T-cell (primary cell): ENCODE results near the gene ICAM5. TPM values are rescaled to one million over a fixed set of nuclear protein-coding genes. Genes with fewer than 3 reads are reported as not detected.

Experiments used
- ATAC-seq, 4 experiments: fragments of 200-7000 bp in 3 of 4; fragments of 150-1000 bp in 1 of 4; cut with Tn5 transposase; replicated peaks in 1 of 4; 1 replicate in 3 of 4; 2 replicates in 1 of 4; pipeline ENCODE4 v1.10.0; 2021; ENCODE audit warnings: moderate library complexity in 3 of 4, mild to moderate bottlenecking in 2 of 4, moderate number of reproducible peaks in 1 of 4
- CTCF ChIA-PET, 2 donors: fragments of 300-600 bp; sonication (Branson Sonifier 250); formaldehyde crosslinking; loops; one replicate each; lab custom pipeline; 2022; ENCODE audit warnings: antibody characterized with exemption in 2 of 2; lab: Charles Lee
- POLR2A ChIA-PET, 2 donors: fragments of 300-600 bp; sonication (Branson Sonifier 250); formaldehyde crosslinking; loops; one replicate each; lab custom pipeline; 2022; ENCODE audit warnings: antibody characterized with exemption in 2 of 2; lab: Charles Lee
- DNase-seq, 35 experiments: peaks; one replicate each; pipeline versions ENCODE4 v3.0.0 to v3.0.0-alpha.2; 2013 to 2023
- H3K27ac ChIP-seq: one replicate; pipeline ENCODE4 v1.5.1; 2013; ENCODE audit warnings: low read length
- H3K27me3 ChIP-seq, 2 experiments: replicated peaks in 1 of 2; 1 replicate in 1 of 2; 2 replicates in 1 of 2; pipeline versions ENCODE4 v1.6.1 to v1.7.0; 2013; ENCODE audit warnings: low read length in 1 of 2, mixed read lengths in 1 of 2; ENCODE audit not compliant: control insufficient read depth in 2 of 2, insufficient read depth in 2 of 2; ENCODE audit errors: extremely low read depth in 1 of 2
- H3K36me3 ChIP-seq, 2 donors: 1 replicate in 1 of 2; 2 replicates in 1 of 2; pipeline versions ENCODE4 v1.6.1 to v1.7.0; 2013; ENCODE audit warnings: low read length in 1 of 2; ENCODE audit not compliant: control insufficient read depth in 2 of 2, insufficient read depth in 1 of 2; ENCODE audit errors: extremely low read depth in 1 of 2
- H3K4me1 ChIP-seq, 2 experiments: 1 replicate in 1 of 2; 2 replicates in 1 of 2; pipeline versions ENCODE4 v1.6.1 to v1.7.0; 2013; ENCODE audit warnings: low read length in 2 of 2, mixed read lengths in 1 of 2; ENCODE audit not compliant: insufficient read depth in 2 of 2, control insufficient read depth in 1 of 2; ENCODE audit errors: extremely low read depth in 1 of 2
- H3K4me3 ChIP-seq, 2 donors: 1 replicate in 1 of 2; 2 replicates in 1 of 2; pipeline versions ENCODE4 v1.5.1 to v1.7.0; 2013; ENCODE audit warnings: mild to moderate bottlenecking in 2 of 2, low read length in 1 of 2, moderate library complexity in 1 of 2; ENCODE audit not compliant: control insufficient read depth in 1 of 2; ENCODE audit errors: extremely low read depth in 1 of 2
- H3K9me3 ChIP-seq: 2 replicates; pipeline ENCODE4 v1.7.0; 2013
- H3K27ac Mint-ChIP-seq, 2 donors: one replicate each; pipeline ENCODE4 v1.8.0; 2020 to 2021; ENCODE audit warnings: mild to moderate bottlenecking in 2 of 2, mixed read lengths in 2 of 2
- H3K27me3 Mint-ChIP-seq, 2 donors: one replicate each; pipeline ENCODE4 v1.8.0; 2021 to 2022; ENCODE audit warnings: mixed read lengths in 2 of 2
- H3K36me3 Mint-ChIP-seq: one replicate; pipeline ENCODE4 v1.8.0; 2021; ENCODE audit warnings: mixed read lengths
- H3K4me1 Mint-ChIP-seq, 3 donors: one replicate each; pipeline ENCODE4 v1.8.0; 2020 to 2022; ENCODE audit warnings: mixed read lengths in 3 of 3, mild to moderate bottlenecking in 1 of 3
- H3K4me3 Mint-ChIP-seq, 3 donors: one replicate each; pipeline ENCODE4 v1.8.0; 2020 to 2022; ENCODE audit warnings: mild to moderate bottlenecking in 3 of 3, mixed read lengths in 3 of 3, moderate library complexity in 3 of 3
- H3K9me3 Mint-ChIP-seq, 3 donors: one replicate each; pipeline ENCODE4 v1.8.0; 2020 to 2022; ENCODE audit warnings: mixed read lengths in 3 of 3
- WGBS: methylation state at CpG from one replicate; pipeline ENCODE4 v1.1.5; 2013; ENCODE audit warnings: missing lambda C conversion rate; ENCODE audit not compliant: insufficient coverage; 5-methylcytosine and 5-hydroxymethylcytosine counted together
- total RNA-seq, 35 experiments: library from RNA in 6 of 35; stranded (reverse) in 6 of 35; fragments of 120-200 nt in 1 of 35; gene quantifications; one replicate each; pipeline versions ENCODE4 v1.2.1 to v1.2.4 and lab custom pipeline; 2013 to 2026

The ICAM5 gene
- total RNA-seq, 5 donors from 2014 or later (not counting 1 experiment from before 2014, with no cell fraction given): 0.20 to 1.1 (median 0.59) TPM

- Histone ChIP-seq H3K36me3 (no peaks in the 10 kb centered on the region), H3K27me3 (no peaks in the 10 kb centered on the region), H3K4me1 (peaks cover 3 to 25% of the 10 kb centered on the region in 2 experiments), H3K4me3 (no peak overlapping the region), H3K27ac (no peak overlapping the region), H3K9me3 (no peaks in the 10 kb centered on the region)
- POLR2A ChIA-PET: interaction anchor here in 1 of 2 donors (0.7 kb wide), 1 partner anchor 384 kb away, joined by 5 read pairs; no protein-coding TSS in a partner anchor
- Mint-ChIP-seq H3K9me3 (no peaks in the 10 kb centered on the region), H3K36me3 (no peaks in the 10 kb centered on the region), H3K4me3 (no peak overlapping the region), H3K27ac (no peak overlapping the region), H3K27me3 (no peaks in the 10 kb centered on the region), H3K4me1 (peaks cover 11 to 20% (median 19%) of the 10 kb centered on the region in 3 donors)
- CTCF ChIA-PET: interaction anchor here (0.6 to 1.9 kb wide), 6 partner anchors 93 to 400 kb away, joined by 3 to 9 read pairs (median 5); no protein-coding TSS in a partner anchor
- ATAC-seq (no peak), DNase-seq (no peak)
- WGBS: 100% methylated on average over 1 of the region's 7 CpGs
These were observed 23.0 kb upstream of the ICAM5 start for GRCh38 chr19:10266706-10267105.

- H3K27ac Mint-ChIP-seq: no peak overlapping the region
- CTCF ChIA-PET: interaction anchor here (0.5 to 4.7 kb wide), 6 partner anchors 8 to 166 kb away, joined by 3 to 75 read pairs (median 4); no protein-coding TSS in a partner anchor
- no peaks in the 10 kb centered on the region for H3K9me3 ChIP-seq
These were observed 21.7 kb upstream of the ICAM5 start for GRCh38 chr19:10268071-10268470.

DNA sequence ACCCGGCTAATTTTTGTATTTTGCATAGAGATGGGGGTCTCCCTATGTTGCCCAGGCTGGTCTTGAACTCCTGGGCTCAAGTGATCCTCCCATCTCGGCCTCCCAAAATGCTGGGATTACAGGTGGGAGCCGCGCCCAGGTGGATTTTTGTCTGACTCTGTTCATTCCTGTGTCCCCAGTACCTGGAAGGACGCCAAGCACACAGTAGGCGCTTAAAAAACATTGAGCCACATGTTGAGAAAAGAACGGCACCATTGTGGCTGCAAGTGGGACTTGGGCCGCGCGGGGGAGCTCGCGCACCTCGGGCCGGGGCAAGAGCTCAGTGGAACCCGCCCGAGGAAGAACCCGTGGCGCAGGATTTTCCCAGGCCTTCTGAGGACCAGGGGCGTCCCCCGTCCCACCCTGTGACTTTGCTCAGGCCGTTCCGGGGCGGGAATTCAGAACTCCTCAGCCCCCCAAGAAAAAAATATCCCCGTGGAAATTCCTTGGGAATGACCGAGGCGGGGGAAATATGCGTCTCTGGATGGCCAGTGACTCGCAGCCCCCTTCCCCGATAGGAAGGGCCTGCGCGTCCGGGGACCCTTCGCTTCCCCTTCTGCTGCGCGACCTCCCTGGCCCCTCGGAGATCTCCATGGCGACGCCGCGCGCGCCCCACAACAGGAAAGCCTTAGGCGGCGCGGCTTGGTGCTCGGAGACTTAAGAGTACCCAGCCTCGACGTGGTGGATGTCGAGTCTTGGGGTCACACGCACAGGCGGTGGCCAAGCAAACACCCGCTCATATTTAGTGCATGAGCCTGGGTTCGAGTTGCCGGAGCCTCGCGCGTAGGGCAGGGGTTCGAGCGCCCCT, 20.2 kb upstream of the ICAM5 start:
- no peaks in the 10 kb centered on the region for H3K27me3 ChIP-seq
- peaks cover 3 to 36% of the 10 kb centered on the region in 2 experiments for H3K4me1 ChIP-seq
- ATAC-seq (peak; percentile 67 to 74 (median 70)), DNase-seq (peak; percentile 60 to 92 (median 82))
- ChIA-PET CTCF (interaction anchor here (0.6 to 4.7 kb wide), 13 partner anchors 9 to 826 kb away, joined by 3 to 75 read pairs (median 6); partner anchors contain the start of gene TYK2 (in 1 of the 2)), POLR2A (interaction anchor here in 1 of 2 donors (0.6 to 1.0 kb wide), 2 partner anchors 9 to 411 kb away, joined by 4 to 13 read pairs; no protein-coding TSS in a partner anchor)
- peaks cover 0 to 1% of the 10 kb centered on the region in 2 donors for H3K36me3 ChIP-seq
- H3K27ac Mint-ChIP-seq: peak overlapping the region; percentile 82 to 87
- no peaks in the 10 kb centered on the region for H3K9me3 Mint-ChIP-seq
- peaks cover 3% of the 10 kb centered on the region for H3K36me3 Mint-ChIP-seq
- H3K27ac ChIP-seq: peak overlapping the region; percentile 94
- H3K4me1 Mint-ChIP-seq: peaks cover 22 to 30% (median 27%) of the 10 kb centered on the region in 3 donors
- no peaks in the 10 kb centered on the region for H3K9me3 ChIP-seq
- H3K4me3 ChIP-seq: peak overlapping the region; percentile 60 to 81
- no peaks in the 10 kb centered on the region for H3K27me3 Mint-ChIP-seq
- peak overlapping the region; percentile 81 to 84 (median 81) for H3K4me3 Mint-ChIP-seq
- WGBS: 2% methylated on average over 55 of the region's 59 CpGs

More at GRCh38 chr19:10268071-10268470, 21.7 kb upstream of the ICAM5 start:
- peaks cover 3 to 36% of the 10 kb centered on the region in 2 experiments for H3K4me1 ChIP-seq
- POLR2A ChIA-PET: no interaction called here
- Mint-ChIP-seq H3K27me3 (no peaks in the 10 kb centered on the region), H3K4me1 (peaks cover 16 to 30% (median 24%) of the 10 kb centered on the region in 3 donors), H3K36me3 (no peaks in the 10 kb centered on the region), H3K9me3 (no peaks in the 10 kb centered on the region), H3K4me3 (peak overlapping the region in 1 of 3 donors; percentile 37)
- H3K27me3 ChIP-seq: no peaks in the 10 kb centered on the region
- WGBS: 84% methylated on average over 5 of the region's 6 CpGs
- ATAC-seq (no peak), DNase-seq (no peak)
- no peaks in the 10 kb centered on the region for H3K36me3 ChIP-seq
- H3K27ac ChIP-seq: no peak overlapping the region
- H3K4me3 ChIP-seq: no peak overlapping the region

GRCh38 chr19:10270180-10270615, 19.6 kb upstream of the ICAM5 start:
- Histone ChIP-seq H3K4me1 (peaks cover 3 to 36% of the 10 kb centered on the region in 2 experiments), H3K4me3 (peak overlapping the region; percentile 60 to 81), H3K27ac (peak overlapping the region; percentile 94), H3K27me3 (no peaks in the 10 kb centered on the region), H3K36me3 (peaks cover 0 to 8% of the 10 kb centered on the region in 2 donors), H3K9me3 (no peaks in the 10 kb centered on the region)
- Mint-ChIP-seq H3K27ac (peak overlapping the region; percentile 82 to 87), H3K4me1 (peaks cover 22 to 33% (median 27%) of the 10 kb centered on the region in 3 donors), H3K36me3 (peaks cover 7% of the 10 kb centered on the region), H3K4me3 (peak overlapping the region; percentile 81 to 84 (median 81)), H3K9me3 (no peaks in the 10 kb centered on the region), H3K27me3 (no peaks in the 10 kb centered on the region)
- ATAC-seq (peak; percentile 41 to 66 (median 58)), DNase-seq (peak in 34 of 35 experiments; percentile 37 to 81 (median 61))
- POLR2A ChIA-PET: no interaction called here
- CTCF ChIA-PET: interaction anchor here (0.9 to 4.7 kb wide), 11 partner anchors 10 to 142 kb away, joined by 4 to 75 read pairs (median 8); partner anchors contain the start of genes ICAM5 (in 1 of the 2), RAVER1 (in 1 of the 2) and TYK2 (in 1 of the 2)
- under 1% methylated on average over 32 of the region's 37 CpGs for WGBS

DNA sequence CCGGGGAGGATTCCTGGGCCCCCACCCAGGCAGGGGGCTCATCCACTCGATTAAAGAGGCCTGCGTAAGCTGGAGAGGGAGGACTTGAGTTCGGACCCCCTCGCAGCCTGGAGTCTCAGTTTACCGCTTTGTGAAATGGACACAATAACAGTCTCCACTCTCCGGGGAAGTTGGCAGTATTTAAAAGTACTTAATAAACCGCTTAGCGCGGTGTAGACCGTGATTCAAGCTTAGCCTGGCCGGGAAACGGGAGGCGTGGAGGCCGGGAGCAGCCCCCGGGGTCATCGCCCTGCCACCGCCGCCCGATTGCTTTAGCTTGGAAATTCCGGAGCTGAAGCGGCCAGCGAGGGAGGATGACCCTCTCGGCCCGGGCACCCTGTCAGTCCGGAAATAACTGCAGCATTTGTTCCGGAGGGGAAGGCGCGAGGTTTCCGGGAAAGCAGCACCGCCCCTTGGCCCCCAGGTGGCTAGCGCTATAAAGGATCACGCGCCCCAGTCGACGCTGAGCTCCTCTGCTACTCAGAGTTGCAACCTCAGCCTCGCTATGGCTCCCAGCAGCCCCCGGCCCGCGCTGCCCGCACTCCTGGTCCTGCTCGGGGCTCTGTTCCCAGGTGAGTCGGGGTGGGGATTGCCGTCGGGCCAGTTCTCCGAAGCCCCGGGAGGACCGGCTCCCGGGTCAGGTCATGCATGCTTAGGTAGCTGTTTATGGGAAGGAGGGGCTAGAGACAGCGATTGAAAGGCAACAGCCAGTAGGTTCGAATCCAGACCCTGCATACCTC, 18.9 kb upstream of the ICAM5 start, which contains the start of gene ICAM1:
TSS of gene ICAM1 (plus strand) at position 505 of the 779 bp plus-strand sequence. CDS start at position 545, 40 bp downstream.
- Histone ChIP-seq H3K4me3 (peak within 1 kb of the TSS; percentile 60 to 81), H3K27ac (peak within 1 kb of the TSS; percentile 94), H3K9me3 (no peaks in the 10 kb centered on the region), H3K4me1 (peaks cover 3 to 36% of the 10 kb centered on the region in 2 experiments), H3K27me3 (no peaks in the 10 kb centered on the region), H3K36me3 (peaks cover 0 to 11% of the 10 kb centered on the region in 2 donors)
- Mint-ChIP-seq H3K4me3 (peak within 1 kb of the TSS; percentile 81 to 84 (median 81)), H3K27me3 (no peaks in the 10 kb centered on the region), H3K36me3 (peaks cover 7% of the 10 kb centered on the region), H3K27ac (peak within 1 kb of the TSS; percentile 82 to 87), H3K9me3 (no peaks in the 10 kb centered on the region), H3K4me1 (peaks cover 22 to 33% (median 27%) of the 10 kb centered on the region in 3 donors)
- DNase-seq (peak in 34 of 35 experiments; percentile 46 to 84 (median 64)), ATAC-seq (peak; percentile 64 to 73 (median 69))
- ChIA-PET CTCF (interaction anchor here (0.5 to 4.7 kb wide), 21 partner anchors 9 to 536 kb away, joined by 3 to 75 read pairs (median 6); partner anchors contain the start of genes ICAM5 (in 1 of the 2), MRPL4 (in 1 of the 2), RAVER1 (in 1 of the 2) and TYK2 (in 1 of the 2)), POLR2A (interaction anchor here in 1 of 2 donors (0.5 to 1.3 kb wide), 5 partner anchors 10 to 157 kb away, joined by 3 to 9 read pairs (median 4); no protein-coding TSS in a partner anchor)
- WGBS: under 1% methylated on average over 48 of the region's 51 CpGs
